GM21786 (cell line): ENCODE data around the gene OR10V1.

ENCODE experiments used
- ATAC-seq: cut with Tn5 transposase; IDR thresholded peaks from one replicate; pipeline ENCODE4 v1.9.1; 2021; ENCODE audit not compliant: unreplicated experiment

The OR10V1 gene

GRCh38 chr11:59668950-59669610 is 44.6 kb downstream of the OR10V1 start, which contains the start of gene PATL1:
TSS of gene PATL1 (minus strand) at chr11:59669037. CDS start at chr11:59668895, 142 bp downstream.
- peak; percentile 93 for ATAC-seq

- peak; percentile 16 for ATAC-seq
These were observed 45.3 kb downstream of the OR10V1 start for GRCh38 chr11:59668188-59668949.

- no peak for ATAC-seq
These were observed 45.8 kb downstream of the OR10V1 start for GRCh38 chr11:59667812-59668187.

- ATAC-seq = no peak
These were observed 46.7 kb downstream of the OR10V1 start for GRCh38 chr11:59666969-59667368.
